NCI-H1048 (cell line): ENCODE data around the gene GPX3.

Experiments used
- DNase-seq: peaks from one replicate; lab custom pipeline; 2025; lab: John Stamatoyannopoulos, UW

The GPX3 gene

DNA sequence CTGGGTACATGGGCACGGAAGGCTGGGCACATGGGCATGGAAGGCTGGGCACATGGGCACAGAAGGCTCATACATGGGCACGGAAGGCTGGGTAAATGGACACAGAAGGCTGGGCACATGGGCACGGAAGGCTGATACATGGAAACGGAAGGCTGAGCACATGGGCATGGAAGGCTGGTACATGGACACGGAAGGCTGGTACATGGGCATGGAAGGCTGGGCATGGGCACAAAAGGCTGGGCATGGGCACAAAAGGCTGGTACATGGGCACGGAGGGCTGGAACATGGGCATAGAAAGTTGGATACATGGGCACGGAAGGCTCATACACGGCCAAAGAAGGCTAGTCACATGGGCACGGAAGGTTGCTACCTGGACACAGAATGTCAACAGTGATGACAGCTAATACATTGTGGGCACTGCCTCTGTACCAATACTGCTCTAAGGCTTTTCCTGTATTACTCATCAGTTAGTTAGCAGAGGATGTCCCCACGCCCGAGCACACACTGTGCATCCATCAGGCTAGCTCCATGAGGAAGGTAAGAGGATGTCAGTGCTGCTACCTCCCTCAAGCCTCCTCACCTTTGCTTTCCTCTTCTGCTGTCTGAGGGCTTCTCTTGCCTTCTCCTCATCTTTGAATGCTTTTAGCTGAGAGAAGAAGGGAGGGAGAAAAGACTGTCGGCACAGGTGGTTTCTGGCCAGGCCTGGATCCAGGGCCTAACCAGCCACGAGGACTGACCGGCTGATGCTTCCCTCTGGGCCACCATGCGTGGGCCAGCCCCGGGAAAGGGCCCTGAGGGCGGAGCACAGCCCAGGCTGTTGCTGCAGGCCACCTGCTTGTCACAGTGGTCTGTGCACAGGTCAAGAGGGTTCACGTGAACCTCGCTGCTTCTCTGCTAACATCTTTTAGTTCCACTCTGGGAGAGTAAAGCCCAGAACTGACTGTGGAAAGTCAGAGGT, 14.3 kb downstream of the GPX3 start:
- no peak for DNase-seq

DNA sequence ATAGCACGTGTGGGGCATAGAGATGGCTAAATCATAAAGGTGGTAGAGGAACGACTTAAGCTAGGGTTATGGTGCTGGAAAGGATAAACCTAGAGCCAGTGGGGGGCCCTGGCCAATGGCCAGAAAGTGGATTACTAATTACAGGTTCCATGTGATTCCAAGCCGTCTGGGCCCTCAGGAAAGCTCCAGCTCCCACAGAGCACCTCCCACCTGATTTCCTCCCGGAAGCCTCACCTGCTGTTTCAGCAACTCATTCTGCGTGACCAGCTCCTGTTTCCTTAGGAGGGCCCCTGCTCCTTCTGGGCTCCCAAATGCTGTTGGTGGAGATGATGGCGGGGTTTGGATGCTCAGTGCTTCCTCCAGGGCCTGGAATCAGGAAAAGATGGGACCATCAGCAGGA, 16.2 kb downstream of the GPX3 start:
- DNase-seq, result no peak

DNA sequence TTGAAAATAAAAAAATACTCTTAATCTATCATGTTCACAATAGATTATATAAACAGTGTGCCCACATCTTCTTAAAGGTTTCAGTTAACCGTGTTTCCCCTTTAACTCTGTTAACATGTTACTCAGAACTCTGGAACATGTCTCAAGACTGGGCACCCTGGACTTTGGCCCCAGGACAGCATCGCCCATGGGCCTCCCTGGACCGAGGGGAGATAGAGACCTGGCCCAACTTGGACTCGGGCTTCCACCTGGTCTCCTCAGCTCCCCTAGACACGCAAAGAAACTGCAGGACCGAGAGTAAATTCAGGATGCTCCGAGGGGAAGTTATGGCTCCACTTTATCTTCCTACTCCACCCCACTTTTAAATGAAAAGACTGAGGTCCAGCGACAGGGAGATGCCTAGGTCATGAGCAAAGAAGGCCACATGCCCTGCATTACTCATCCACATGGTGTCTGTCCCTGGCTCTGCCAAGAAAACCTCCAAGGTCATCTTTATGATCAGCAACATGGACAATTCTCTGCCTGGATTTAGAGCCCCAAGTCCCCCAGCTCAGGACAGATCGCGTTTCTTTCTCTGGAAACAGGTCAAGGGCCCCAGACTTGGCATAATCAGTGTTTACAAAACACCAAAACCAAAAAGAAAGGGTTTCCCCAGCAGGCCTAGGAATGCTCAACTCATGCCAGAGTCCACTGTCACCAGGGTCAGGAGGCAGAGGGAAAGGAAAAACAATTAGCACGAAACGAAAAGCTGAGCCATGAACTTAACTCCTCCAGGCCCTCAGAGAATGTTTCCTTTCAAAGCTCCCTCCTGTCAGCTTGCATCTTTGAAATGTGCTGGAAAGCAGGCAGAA, 17.4 kb downstream of the GPX3 start:
- DNase-seq, result no peak

- DNase-seq, result no peak
These were observed 18.0 kb downstream of the GPX3 start for GRCh38 chr5:151038412-151038745.

GRCh38 chr5:151038801-151039238, 18.4 kb downstream of the GPX3 start:
- no peak for DNase-seq

GRCh38 chr5:151039665-151040064, 19.3 kb downstream of the GPX3 start:
- DNase-seq, result no peak

DNA sequence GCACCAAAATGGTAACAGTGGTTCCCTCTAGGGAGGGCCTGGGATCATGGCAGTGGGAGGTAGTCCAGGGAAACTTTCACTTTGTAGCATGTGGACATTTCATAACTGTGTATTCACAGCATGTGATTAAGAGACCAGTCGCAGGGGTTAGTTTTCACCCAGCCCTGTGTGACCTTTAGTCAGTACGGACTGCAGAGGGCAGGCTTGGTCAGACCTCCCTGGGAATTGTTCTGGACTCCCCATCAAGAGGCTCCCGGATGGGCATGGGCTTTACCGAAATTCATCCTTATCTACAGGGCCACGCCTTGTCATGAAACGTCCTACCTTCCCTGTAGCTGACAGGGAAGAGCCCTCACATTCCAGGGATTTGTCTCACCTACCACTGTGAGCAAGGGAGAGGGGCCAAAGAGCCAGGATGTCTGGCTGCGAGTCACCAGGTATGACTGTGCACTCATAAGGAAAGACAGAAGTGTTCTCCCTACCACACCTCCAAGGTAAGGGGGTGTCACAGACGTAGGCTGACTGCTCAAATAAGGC, 19.9 kb downstream of the GPX3 start:
- no peak for DNase-seq

DNA sequence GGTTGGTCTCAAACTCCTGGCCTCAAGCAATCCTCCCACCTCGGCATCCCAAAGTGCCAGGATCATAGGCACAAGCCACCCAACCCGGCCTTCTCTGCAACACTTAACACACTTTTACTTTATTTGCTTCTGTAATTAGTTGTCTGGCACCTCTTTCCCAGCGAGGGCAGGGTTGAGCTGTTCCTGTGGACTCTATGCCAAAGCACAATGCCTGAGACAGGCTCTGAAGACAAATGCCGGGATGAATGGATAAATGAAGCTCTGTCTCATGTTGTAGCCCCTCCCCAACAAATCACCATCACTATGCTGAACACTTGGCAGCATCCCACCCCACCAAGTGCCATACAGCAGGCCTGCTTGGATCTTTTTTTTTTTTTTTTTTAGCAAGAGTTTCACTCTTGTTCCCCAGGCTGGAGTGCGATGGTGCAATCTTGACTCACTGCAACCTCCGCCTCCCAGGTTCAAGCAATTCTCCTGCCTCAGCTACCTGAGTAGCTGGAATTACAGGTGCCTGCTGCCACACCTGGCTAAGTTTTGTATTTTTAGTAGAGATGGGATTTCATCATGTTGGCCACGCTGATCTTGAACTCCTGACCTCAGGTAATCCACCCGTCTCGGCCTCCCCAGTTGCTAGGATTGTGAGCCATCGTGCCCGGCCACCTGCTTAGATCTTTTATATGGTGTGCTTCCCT, 21.3 kb downstream of the GPX3 start:
- no peak for DNase-seq

- DNase-seq, result no peak
These were observed 22.2 kb downstream of the GPX3 start for GRCh38 chr5:151042453-151043093.

- no peak for DNase-seq
These were observed 27.5 kb downstream of the GPX3 start for GRCh38 chr5:151047814-151048425.

DNA sequence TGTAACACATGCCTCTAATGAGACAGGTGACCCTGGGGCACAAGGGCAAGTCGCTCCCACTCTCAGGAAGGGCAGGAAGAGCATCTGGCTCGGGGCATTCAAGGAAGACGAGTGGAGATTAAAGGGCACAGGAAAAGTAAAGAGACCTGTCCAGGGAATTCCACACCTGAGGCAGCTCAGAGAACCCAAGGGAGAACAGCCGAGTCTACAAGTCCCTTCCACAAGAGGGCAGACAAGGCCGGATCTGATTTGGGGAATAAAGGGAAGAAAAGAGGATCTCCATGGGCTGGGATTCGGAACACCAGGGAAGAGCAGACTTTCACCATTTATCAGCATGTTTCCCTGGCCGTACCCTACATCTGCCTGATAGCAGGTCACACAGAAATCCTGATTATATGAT, 28.1 kb downstream of the GPX3 start:
- no peak for DNase-seq

GRCh38 chr5:151051066-151051930, 30.9 kb downstream of the GPX3 start:
- no peak for DNase-seq

GRCh38 chr5:151051931-151052608, 31.7 kb downstream of the GPX3 start:
- no peak for DNase-seq

GRCh38 chr5:151052836-151053235, 32.4 kb downstream of the GPX3 start:
- DNase-seq, result no peak

- DNase-seq, result no peak
These were observed 33.5 kb downstream of the GPX3 start for GRCh38 chr5:151053796-151054462.

GRCh38 chr5:151054709-151055108, 34.3 kb downstream of the GPX3 start:
- no peak for DNase-seq

- no peak for DNase-seq
These were observed 34.9 kb downstream of the GPX3 start for GRCh38 chr5:151055336-151055735.

- no peak for DNase-seq
These were observed 36.3 kb downstream of the GPX3 start for GRCh38 chr5:151056379-151057325.
